Fibroblast of the aortic adventitia (primary cell): ENCODE data around the gene ANKMY1. TPM values are rescaled to one million over a fixed set of nuclear protein-coding genes. Genes with fewer than 3 reads are reported as not detected.

Experiments used
- DNase-seq: peaks from one replicate; pipeline ENCODE4 v3.0.0-alpha.2; 2010; ENCODE audit warnings: low read depth
- H3K4me3 ChIP-seq: 2 replicates; pipeline ENCODE4 v1.5.1; 2011; ENCODE audit warnings: low read depth, mild to moderate bottlenecking, control low read depth, low read length, moderate library complexity
- CTCF ChIP-seq: IDR thresholded peaks from 2 replicates; pipeline ENCODE4 v1.5.1; 2011; ENCODE audit warnings: mild to moderate bottlenecking, low read length, control low read depth, inconsistent platforms; ENCODE audit not compliant: insufficient read depth
- total RNA-seq: library from RNA; depleted of rRNA; stranded (reverse); fragments of >200 nt; gene quantifications from 2 replicates; pipeline ENCODE4 v1.2.3, GENCODE V29; 2012; ENCODE audit warnings: low replicate concordance

Gene ANKMY1
- total RNA-seq, 1 donor: 11.0 TPM

DNA sequence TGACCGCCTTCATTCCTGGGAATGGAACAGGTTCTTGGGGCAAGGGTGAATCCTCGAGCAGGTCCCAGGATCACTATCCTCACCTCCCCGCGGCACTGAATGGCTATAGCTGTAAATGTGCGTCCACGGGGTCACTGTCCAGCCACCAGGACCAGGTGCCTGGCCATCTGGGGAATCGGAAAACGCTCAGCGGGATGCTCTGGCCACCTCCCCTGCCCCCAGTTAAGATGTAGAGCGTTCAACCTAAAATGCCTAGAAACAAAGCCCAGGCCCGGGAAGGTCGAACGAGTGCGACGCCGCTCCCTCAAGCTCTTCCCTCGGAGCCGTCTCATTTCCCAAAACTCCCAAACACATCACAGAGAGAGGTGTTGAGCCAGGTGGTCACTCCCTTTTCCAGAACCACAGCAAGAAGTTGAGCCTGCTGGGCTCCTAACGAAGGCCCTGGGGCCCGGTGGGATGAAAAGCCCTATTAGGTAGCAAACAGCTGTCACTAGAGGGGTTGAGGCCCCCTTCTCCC lies 28.0 kb upstream of the ANKMY1 start:
- DNase-seq: no peak
- peak overlapping the region; percentile 99 for H3K4me3 ChIP-seq
- no peak for TF ChIP-seq CTCF

DNA sequence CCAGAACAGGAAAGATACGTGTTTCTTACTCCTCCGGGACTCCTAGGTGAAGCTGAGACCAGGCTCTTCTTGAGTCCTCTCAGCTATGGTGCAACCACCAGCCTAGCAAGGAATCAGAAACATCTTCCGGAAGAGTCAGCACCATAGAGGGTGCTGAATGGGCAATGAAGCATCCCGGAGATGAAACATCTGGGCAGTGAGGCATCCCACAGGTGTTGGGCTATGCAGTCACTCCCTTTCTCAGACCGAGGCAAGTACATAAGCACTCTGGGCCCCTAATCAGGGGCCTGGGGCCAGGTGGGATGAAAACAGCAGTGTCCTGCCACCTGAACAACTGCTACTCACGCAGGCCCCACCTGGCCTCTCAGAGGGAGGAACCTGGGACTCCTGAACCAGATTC lies 27.3 kb upstream of the ANKMY1 start:
- TF ChIP-seq CTCF: no peak
- no peak for DNase-seq
- peak overlapping the region; percentile 99 for H3K4me3 ChIP-seq

DNA sequence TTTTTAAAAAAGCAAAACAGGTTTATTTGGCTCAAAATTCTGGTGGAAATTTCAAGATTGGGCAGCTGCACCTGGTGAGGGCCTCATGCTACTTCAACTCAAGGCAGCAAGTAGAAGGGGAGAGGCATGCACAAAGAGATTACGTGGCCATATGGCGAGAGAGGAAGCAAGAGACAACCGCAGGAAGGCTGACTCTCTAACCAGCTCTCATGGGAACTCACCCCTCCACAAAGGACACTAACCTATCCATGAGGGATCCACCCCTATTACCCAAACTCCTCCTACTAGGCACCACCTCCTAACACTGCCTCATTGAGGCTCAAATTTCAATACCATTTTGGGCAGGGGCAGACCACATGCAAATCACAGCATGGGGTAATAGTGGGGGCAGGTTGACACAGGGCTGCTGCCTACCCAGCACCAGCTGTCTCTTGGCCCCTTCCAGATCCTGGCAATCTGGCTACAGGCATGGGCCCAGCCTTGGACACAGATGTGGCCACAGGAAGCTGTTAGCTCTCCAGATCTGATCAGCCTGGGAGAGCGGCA lies 26.8 kb upstream of the ANKMY1 start:
- TF ChIP-seq CTCF: no peak
- no peak for DNase-seq
- peak overlapping the region; percentile 99 for H3K4me3 ChIP-seq

DNA sequence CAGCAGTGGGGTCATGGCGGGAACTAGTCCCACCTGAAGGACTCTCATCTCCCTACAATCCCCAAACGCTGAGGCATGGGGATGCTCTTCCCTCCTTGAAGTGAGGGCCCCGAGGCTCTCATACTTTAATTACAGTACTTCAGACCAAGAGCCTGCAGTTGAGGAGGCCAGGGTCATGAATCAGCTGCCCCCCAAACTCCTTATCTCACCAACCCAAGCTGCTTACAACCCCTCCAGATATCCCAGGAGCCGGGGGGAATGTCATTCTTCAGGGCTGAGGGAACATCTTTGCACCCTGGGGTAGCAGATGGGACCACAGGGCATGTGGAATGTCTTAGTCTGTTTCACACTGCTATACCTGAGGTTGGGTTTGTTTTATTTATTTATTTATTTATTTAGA lies 26.0 kb upstream of the ANKMY1 start:
- no peak overlapping the region for H3K4me3 ChIP-seq
- DNase-seq: no peak
- TF ChIP-seq CTCF: no peak

GRCh38 chr2:240582781-240583180 lies 25.0 kb upstream of the ANKMY1 start:
- TF ChIP-seq CTCF: no peak
- H3K4me3 ChIP-seq: no peak overlapping the region
- no peak for DNase-seq

- H3K4me3 ChIP-seq: no peak overlapping the region
- no peak for DNase-seq
- no peak for TF ChIP-seq CTCF
Measured at GRCh38 chr2:240581811-240582210, 24.0 kb upstream of the ANKMY1 start.
